Endometrial microvascular endothelial cells (primary cell): Measurements from ENCODE around the gene MTAP. TPM values are rescaled to one million over a fixed set of nuclear protein-coding genes. Genes with fewer than 3 reads are reported as not detected.

Experiments used
- in situ Hi-C: cut with HindIII; loops from 2 replicates; pipeline ENCODE4 v1.10.0; 2017; ENCODE audit warnings: low sequenced_read_pairs, low pct_unique_long_range_greater_than_20kb; ENCODE audit errors: inconsistent ontology term
- total RNA-seq: library from RNA; depleted of rRNA; stranded (reverse); fragments of >200 nt; gene quantifications from one replicate; pipeline ENCODE4 v1.2.3, GENCODE V29; 2015; ENCODE audit errors: inconsistent ontology term

The MTAP gene
- total RNA-seq, 1 donor from 2014 or later, result 44.7 TPM

- in situ Hi-C loops, result no loop called here
Observed at GRCh38 chr9:21982391-21982790, 180.0 kb downstream of the MTAP start.

GRCh38 chr9:21982861-21983560, 180.6 kb downstream of the MTAP start:
- in situ Hi-C loops, result no loop called here

GRCh38 chr9:21983561-21983935, 181.1 kb downstream of the MTAP start:
- in situ Hi-C loops, result no loop called here

GRCh38 chr9:21984101-21984500, 181.7 kb downstream of the MTAP start:
- in situ Hi-C loops, result no loop called here

GRCh38 chr9:21985964-21986667, 183.7 kb downstream of the MTAP start:
- in situ Hi-C loops, result no loop called here

Other genes with a start within 250 kb of the MTAP start
- gene CDKN2A, start 191.8 kb downstream of the MTAP start, total RNA-seq, result 66.2 TPM
- gene CDKN2B-AS1, start 192.2 kb downstream of the MTAP start, total RNA-seq, result 3.3 TPM
- 19.5 TPM for gene CDKN2B, start 206.7 kb downstream of the MTAP start, total RNA-seq